HL-60 (cell line): ENCODE results near the gene ACCSL.
A peak's percentile ranks its signal among the peaks of the same experiment; 100 is the strongest.

ENCODE experiments used
- DNase-seq, 2 experiments: peaks; one replicate each; pipeline ENCODE4 v3.0.0-alpha.2; 2010 to 2020; ENCODE audit warnings: low read depth in 1 of 2, low spot score in 1 of 2
- H3K27ac ChIP-seq: fragments of 250-450 bp; sonication (Bioruptor Pico); replicated peaks from 2 replicates; pipeline ENCODE4 v1.5.1; 2020; ENCODE audit warnings: mild to moderate bottlenecking, moderate library complexity
- H3K27me3 ChIP-seq: fragments of 250-450 bp; sonication (Bioruptor Pico); 2 replicates; pipeline ENCODE4 v1.5.1; 2021; ENCODE audit warnings: mild to moderate bottlenecking, moderate library complexity; ENCODE audit not compliant: insufficient read depth, poor library complexity, severe bottlenecking
- H3K4me3 ChIP-seq: replicated peaks from 2 replicates; pipeline ENCODE4 v1.5.1; 2011; ENCODE audit warnings: mild to moderate bottlenecking, control low read depth, low read length; ENCODE audit not compliant: insufficient read depth
- CTCF ChIP-seq: IDR thresholded peaks from one replicate; pipeline ENCODE4 v1.5.1; 2011; ENCODE audit warnings: low read length, control low read depth, inconsistent platforms; ENCODE audit not compliant: insufficient read depth
- GABPA ChIP-seq: IDR thresholded peaks from 2 replicates; pipeline ENCODE4 v1.6.1; 2012; ENCODE audit warnings: low read depth
- POLR2AphosphoS5 ChIP-seq: IDR thresholded peaks from 2 replicates; pipeline ENCODE4 v1.6.1; 2012; ENCODE audit warnings: low read depth
- REST ChIP-seq: IDR thresholded peaks from 2 replicates; pipeline ENCODE4 v1.6.1; 2012; ENCODE audit warnings: low read depth; ENCODE audit not compliant: insufficient replicate concordance
- SPI1 ChIP-seq: IDR thresholded peaks from 2 replicates; pipeline ENCODE4 v1.6.1; 2012; ENCODE audit warnings: low read depth, mild to moderate bottlenecking, borderline replicate concordance

ACCSL gene

GRCh38 chr11:44088871-44089270, 41.1 kb downstream of the ACCSL start:
- DNase-seq, result no peak
- TF ChIP-seq POLR2AphosphoS5 (no peak), REST (no peak), CTCF (no peak), SPI1 (no peak), GABPA (no peak)

GRCh38 chr11:44090539-44090938, 42.8 kb downstream of the ACCSL start:
- TF ChIP-seq SPI1, result no peak
- no peak for DNase-seq
- H3K27me3 ChIP-seq, result no peaks in the 10 kb centered on the region
- H3K27ac ChIP-seq, result no peak overlapping the region
- no peak overlapping the region for H3K4me3 ChIP-seq

More at GRCh38 chr11:44088871-44089270, 41.1 kb downstream of the ACCSL start:
- H3K27ac ChIP-seq, result no peak overlapping the region
- no peak overlapping the region for H3K4me3 ChIP-seq
- H3K27me3 ChIP-seq, result no peaks in the 10 kb centered on the region

GRCh38 chr11:44094260-44094868, 46.6 kb downstream of the ACCSL start:
- H3K4me3 ChIP-seq, result no peak overlapping the region
- peak; percentile 62 to 77 for DNase-seq
- TF ChIP-seq CTCF (peak; percentile 63), REST (no peak)

GRCh38 chr11:44095506-44096359, 48.0 kb downstream of the ACCSL start, which contains the start of gene EXT2:
TSS of gene EXT2 (plus strand) at chr11:44095678. CDS start at chr11:44107713, 12,035 bp downstream.
- no peaks in the 10 kb centered on the region for H3K27me3 ChIP-seq
- peak; percentile 50 to 78 for DNase-seq
- peak within 1 kb of the TSS; percentile 86 for H3K4me3 ChIP-seq
- TF ChIP-seq CTCF (peak; percentile 71), GABPA (no peak)
- no peak within 1 kb of the TSS for H3K27ac ChIP-seq

More at GRCh38 chr11:44094260-44094868, 46.6 kb downstream of the ACCSL start:
- no peak overlapping the region for H3K27ac ChIP-seq
- no peaks in the 10 kb centered on the region for H3K27me3 ChIP-seq
